ENCODE results near the gene SMU1.
A peak's percentile ranks its signal among the peaks of the same experiment; 100 is the strongest.
"Not testable (repeated sequence)": the region's sequence is repeated elsewhere in the genome, so short reads cannot be mapped to it uniquely, and the experiment has no call there.

The SMU1 gene

DNA sequence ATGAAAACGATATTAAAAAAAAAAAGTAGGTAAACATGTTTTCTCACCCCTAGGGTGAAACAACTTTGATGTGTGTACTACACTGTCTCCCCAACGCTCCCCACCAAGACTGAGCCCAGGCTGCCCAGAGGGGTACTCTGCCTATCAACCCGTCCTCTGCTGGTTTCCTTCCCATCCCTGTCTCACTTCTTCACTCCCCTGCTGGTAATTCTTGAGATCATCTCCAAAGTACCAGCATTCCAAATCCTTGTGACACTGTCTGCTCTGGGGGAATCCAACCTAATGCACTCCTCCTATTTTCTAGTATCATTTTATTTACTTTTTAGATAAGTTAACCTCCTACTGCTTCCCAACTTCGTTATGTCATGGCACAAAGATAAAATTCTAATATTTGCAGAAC lies 68.7 kb downstream of the SMU1 start:
- no peak for DNase-seq

DNA sequence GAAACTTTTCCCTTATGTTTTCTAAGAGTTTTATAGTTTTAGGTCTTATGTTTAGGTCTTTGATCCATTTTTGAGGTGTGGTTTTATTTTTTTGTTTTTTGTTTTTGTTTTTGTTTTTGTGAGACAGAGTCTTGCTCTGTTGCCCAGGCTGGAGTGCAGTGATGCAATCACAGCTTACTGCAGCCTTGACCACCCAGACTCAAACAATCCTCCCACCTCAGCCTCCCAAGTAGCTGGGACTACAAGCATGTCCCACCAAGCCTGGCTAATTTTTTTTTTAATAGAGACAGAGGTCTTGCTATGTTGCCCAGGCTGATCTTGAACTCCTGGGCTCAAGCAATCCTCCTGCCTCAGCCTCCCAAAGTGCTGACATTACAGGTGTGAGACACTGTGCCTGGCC lies 71.1 kb downstream of the SMU1 start:
- DNase-seq: not testable (repeated sequence)

- DNase-seq: peak; percentile 39
Measured at GRCh38 chr9:33000682-33001055, 75.8 kb downstream of the SMU1 start.

- DNase-seq: no peak
Measured at GRCh38 chr9:32992595-32993238, 83.8 kb downstream of the SMU1 start.

DNA sequence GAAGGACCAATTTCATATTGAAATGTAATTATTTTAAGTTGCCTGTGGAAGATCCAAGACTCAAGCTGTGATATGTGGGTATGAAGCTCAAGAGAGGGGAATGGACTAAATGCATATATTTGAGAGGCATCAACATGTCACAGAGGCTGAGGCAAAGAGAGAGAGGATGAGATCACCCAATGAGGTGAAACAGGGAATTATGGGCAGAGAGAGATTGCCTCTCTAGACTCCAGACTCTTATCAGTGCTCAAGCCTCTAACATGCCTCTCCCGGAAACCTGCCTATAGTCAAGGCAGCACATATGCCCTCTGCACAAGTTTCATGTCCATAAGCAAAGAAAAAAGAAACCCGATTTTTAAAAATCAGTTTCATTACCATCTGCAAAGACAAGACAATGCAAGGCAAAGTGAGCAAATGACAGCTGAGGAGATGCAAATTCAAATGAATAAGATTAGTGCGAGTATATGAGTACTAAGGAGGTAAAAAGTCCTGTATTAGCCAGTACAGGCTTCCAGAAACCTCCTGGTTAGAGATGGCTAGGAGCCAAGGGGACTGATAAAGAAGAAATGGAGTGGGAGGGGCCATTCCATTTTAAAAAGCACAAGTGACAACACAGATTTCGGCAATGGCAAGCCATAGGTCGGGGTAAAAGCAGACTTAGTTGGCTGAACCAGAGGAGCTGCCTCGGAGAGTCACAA lies 84.4 kb downstream of the SMU1 start:
- DNase-seq: no peak

Measured in stimulated activated CD4-positive, alpha-beta T cell treated with anti-CD3 and anti-CD28 coated beads, Interleukin-1b, Interleukin-23, amount 100 ng/mL, for 48 hours (primary cell).